NCI-H1048 (cell line): ENCODE measurements around the gene FMO5.

Source experiments
- DNase-seq: peaks from one replicate; lab custom pipeline; 2025; lab: John Stamatoyannopoulos, UW

FMO5 gene

GRCh38 chr1:147142886-147143285 lies 82.3 kb downstream of the FMO5 start:
- DNase-seq, result no peak
